Common myeloid progenitor, CD34-positive (primary cell): ENCODE data around the gene DNLZ.

Experiments used
- CTCF ChIA-PET: fragments of 350-600 bp; sonication (Branson Sonifier 250); formaldehyde crosslinking; loops from one replicate; lab custom pipeline; 2021; ENCODE audit warnings: antibody characterized with exemption; lab: Charles Lee
- POLR2A ChIA-PET: fragments of 350-600 bp; sonication (Branson Sonifier 250); formaldehyde crosslinking; loops from one replicate; lab custom pipeline; 2021; ENCODE audit warnings: antibody characterized with exemption; lab: Charles Lee
- DNase-seq, 3 donors: peaks; one replicate each; pipeline versions ENCODE4 v3.0.0 to v3.0.0-alpha.2; 2013
- H3K27ac ChIP-seq, 2 experiments: 1 replicate in 1 of 2; 2 replicates in 1 of 2; pipeline ENCODE4 v1.7.0; 2013; ENCODE audit warnings: inconsistent platforms in 2 of 2, low read length in 2 of 2, mild to moderate bottlenecking in 2 of 2, low read depth in 1 of 2, moderate library complexity in 1 of 2; ENCODE audit not compliant: severe bottlenecking in 2 of 2, insufficient read depth in 1 of 2, poor library complexity in 1 of 2
- H3K27me3 ChIP-seq, 5 experiments: replicated peaks in 2 of 5; 1 replicate in 3 of 5; 2 replicates in 2 of 5; pipeline versions ENCODE4 v1.6.1 to v1.7.0; 2013; ENCODE audit warnings: low read length in 4 of 5, mild to moderate bottlenecking in 2 of 5, moderate library complexity in 2 of 5, inconsistent platforms in 1 of 5; ENCODE audit not compliant: insufficient read depth in 5 of 5, control insufficient read depth in 4 of 5
- H3K36me3 ChIP-seq, 4 experiments: 1 replicate in 2 of 4; 2 replicates in 2 of 4; pipeline versions ENCODE4 v1.6.1 to v1.7.0; 2013; ENCODE audit warnings: low read length in 3 of 4, control low read depth in 1 of 4, mild to moderate bottlenecking in 1 of 4; ENCODE audit not compliant: control insufficient read depth in 4 of 4, insufficient read depth in 4 of 4
- H3K4me1 ChIP-seq, 4 experiments: 1 replicate in 3 of 4; 2 replicates in 1 of 4; pipeline versions ENCODE4 v1.6.1 to v1.7.1; 2013; ENCODE audit warnings: low read length in 3 of 4, mild to moderate bottlenecking in 3 of 4, control low read depth in 1 of 4, inconsistent platforms in 1 of 4, moderate library complexity in 1 of 4; ENCODE audit not compliant: control insufficient read depth in 4 of 4, insufficient read depth in 4 of 4; ENCODE audit errors: control extremely low read depth in 1 of 4
- H3K4me3 ChIP-seq, 7 experiments: 1 replicate in 4 of 7; 2 replicates in 3 of 7; pipeline versions ENCODE4 v1.5.1 to v1.7.0; 2013; ENCODE audit warnings: mild to moderate bottlenecking in 7 of 7, low read length in 6 of 7, moderate library complexity in 6 of 7, inconsistent platforms in 2 of 7, low read depth in 2 of 7, control low read depth in 1 of 7; ENCODE audit not compliant: insufficient read depth in 4 of 7, control insufficient read depth in 1 of 7; ENCODE audit errors: extremely low read depth in 1 of 7
- H3K9me3 ChIP-seq, 5 experiments: 1 replicate in 4 of 5; 2 replicates in 1 of 5; pipeline versions ENCODE4 v1.6.1 to v1.7.1; 2013; ENCODE audit warnings: low read length in 4 of 5, mild to moderate bottlenecking in 2 of 5, inconsistent platforms in 1 of 5, low read depth in 1 of 5, moderate library complexity in 1 of 5; ENCODE audit not compliant: control insufficient read depth in 4 of 5, insufficient read depth in 2 of 5; ENCODE audit errors: control extremely low read depth in 1 of 5
- WGBS: methylation state at CpG from one replicate; pipeline ENCODE4 v1.1.5; 2013; ENCODE audit not compliant: insufficient coverage; 5-methylcytosine and 5-hydroxymethylcytosine counted together

Gene DNLZ

GRCh38 chr9:136396219-136396515 lies 32.6 kb upstream of the DNLZ start:
- Histone ChIP-seq H3K4me1 (peaks cover 0 to 22% (median 16%) of the 10 kb centered on the region in 4 experiments), H3K9me3 (no peaks in the 10 kb centered on the region), H3K27ac (no peak overlapping the region), H3K4me3 (no peak overlapping the region), H3K36me3 (peaks cover 3 to 75% (median 55%) of the 10 kb centered on the region in 4 experiments), H3K27me3 (no peaks in the 10 kb centered on the region)
- 92% methylated on average over 2 of the region's 4 CpGs for WGBS
- ChIA-PET POLR2A (no interaction called here), CTCF (interaction anchor here (1.0 to 1.6 kb wide), 2 partner anchors 11 to 13 kb away, joined by 3 to 5 read pairs; no protein-coding TSS in a partner anchor)
- no peak for DNase-seq

GRCh38 chr9:136395345-136396218 lies 32.0 kb upstream of the DNLZ start:
- Histone ChIP-seq H3K36me3 (peaks cover 3 to 76% (median 56%) of the 10 kb centered on the region in 4 experiments), H3K9me3 (no peaks in the 10 kb centered on the region), H3K4me3 (no peak overlapping the region), H3K27me3 (no peaks in the 10 kb centered on the region), H3K4me1 (peaks cover 0 to 21% (median 15%) of the 10 kb centered on the region in 4 experiments), H3K27ac (no peak overlapping the region)
- CTCF ChIA-PET = interaction anchor here (1.0 kb wide), 1 partner anchor 14 kb away, joined by 3 read pairs; no protein-coding TSS in a partner anchor
- POLR2A ChIA-PET = no interaction called here
- DNase-seq = no peak
- WGBS = 97% methylated on average over 17 of the region's 26 CpGs

GRCh38 chr9:136395020-136395340 lies 31.4 kb upstream of the DNLZ start:
- no peaks in the 10 kb centered on the region for H3K9me3 ChIP-seq
- no peak overlapping the region for H3K27ac ChIP-seq
- H3K4me1 ChIP-seq = peaks cover 0 to 16% (median 13%) of the 10 kb centered on the region in 4 experiments
- ChIA-PET POLR2A (no interaction called here), CTCF (no interaction called here)
- peaks cover 3 to 79% (median 57%) of the 10 kb centered on the region in 4 experiments for H3K36me3 ChIP-seq
- 95% methylated on average over 13 of the region's 13 CpGs for WGBS
- H3K4me3 ChIP-seq = no peak overlapping the region
- no peaks in the 10 kb centered on the region for H3K27me3 ChIP-seq
- no peak for DNase-seq

- H3K9me3 ChIP-seq = no peaks in the 10 kb centered on the region
- DNase-seq = no peak
- H3K36me3 ChIP-seq = peaks cover 5 to 85% (median 59%) of the 10 kb centered on the region in 4 experiments
- CTCF ChIA-PET = interaction anchor here (0.6 to 1.0 kb wide), 2 partner anchors 22 to 304 kb away, joined by 3 to 4 read pairs; no protein-coding TSS in a partner anchor
- H3K4me1 ChIP-seq = peaks cover 0 to 12% (median 11%) of the 10 kb centered on the region in 4 experiments
- no peak overlapping the region for H3K27ac ChIP-seq
- H3K27me3 ChIP-seq = no peaks in the 10 kb centered on the region
- no peak overlapping the region for H3K4me3 ChIP-seq
- over 99% methylated on average over 18 of the region's 21 CpGs for WGBS
- POLR2A ChIA-PET = no interaction called here
Observed at GRCh38 chr9:136394312-136395019, 30.9 kb upstream of the DNLZ start.

- no peaks in the 10 kb centered on the region for H3K27me3 ChIP-seq
- no peaks in the 10 kb centered on the region for H3K9me3 ChIP-seq
- WGBS = 90% methylated on average over 9 of the region's 17 CpGs
- no peak for DNase-seq
- peaks cover 0 to 3% (median 1%) of the 10 kb centered on the region in 4 experiments for H3K4me1 ChIP-seq
- POLR2A ChIA-PET = no interaction called here
- CTCF ChIA-PET = interaction anchor here (1.0 to 1.3 kb wide), 2 partner anchors 8 to 22 kb away, joined by 3 read pairs; no protein-coding TSS in a partner anchor
- peaks cover 7 to 91% (median 65%) of the 10 kb centered on the region in 4 experiments for H3K36me3 ChIP-seq
- H3K27ac ChIP-seq = no peak overlapping the region
- H3K4me3 ChIP-seq = no peak overlapping the region
Observed at GRCh38 chr9:136393531-136393930, 30.0 kb upstream of the DNLZ start.

- no peak for DNase-seq
- H3K4me3 ChIP-seq = no peak overlapping the region
- 97% methylated on average over 20 of the region's 21 CpGs for WGBS
- ChIA-PET POLR2A (no interaction called here), CTCF (interaction anchor here (0.7 to 1.3 kb wide), 4 partner anchors 8 to 168 kb away, joined by 3 read pairs; no protein-coding TSS in a partner anchor)
- no peak overlapping the region for H3K27ac ChIP-seq
- H3K27me3 ChIP-seq = no peaks in the 10 kb centered on the region
- peaks cover 7 to 89% (median 70%) of the 10 kb centered on the region in 4 experiments for H3K36me3 ChIP-seq
- no peaks in the 10 kb centered on the region for H3K9me3 ChIP-seq
- H3K4me1 ChIP-seq = no peaks in the 10 kb centered on the region
Observed at GRCh38 chr9:136392538-136393449, 29.2 kb upstream of the DNLZ start.
